HepG2 (cell line): ENCODE measurements around the gene SMURF1. TPM values are rescaled to one million over a fixed set of nuclear protein-coding genes. Genes with fewer than 3 reads are reported as not detected.

Source experiments
- ARHGAP35 ChIP-seq: sonication (generic); formaldehyde crosslinking; IDR thresholded peaks from 2 replicates; pipeline ENCODE4 v1.9.0; 2022; ENCODE audit warnings: mild to moderate bottlenecking, inconsistent platforms, moderate library complexity, missing genetic modification reagents, borderline replicate concordance
- BHLHE40 ChIP-seq: IDR thresholded peaks from 2 replicates; pipeline ENCODE4 v1.6.1; 2011; ENCODE audit warnings: low read length, improper control_type of control experiment
- BORCS8-MEF2B ChIP-seq: sonication (generic); formaldehyde crosslinking; IDR thresholded peaks from 2 replicates; pipeline ENCODE4 v1.8.0; 2022; ENCODE audit warnings: mild to moderate bottlenecking, missing genetic modification reagents
- CBX5 ChIP-seq: sonication (generic); formaldehyde crosslinking; IDR thresholded peaks from 2 replicates; pipeline ENCODE4 v1.4.0; 2020; ENCODE audit warnings: missing genetic modification reagents, borderline replicate concordance
- ETV5 ChIP-seq: IDR thresholded peaks from 2 replicates; pipeline ENCODE4 v1.6.1; 2018; ENCODE audit warnings: missing biosample characterization, missing genetic modification reagents, inconsistent platforms, borderline replicate concordance
- GLI4 ChIP-seq: sonication (generic); formaldehyde crosslinking; IDR thresholded peaks from 2 replicates; pipeline ENCODE4 v1.5.1; 2020; ENCODE audit warnings: missing genetic modification reagents, mild to moderate bottlenecking, moderate library complexity, borderline replicate concordance
- HOXD1 ChIP-seq: sonication (generic); formaldehyde crosslinking; IDR thresholded peaks from 2 replicates; pipeline ENCODE4 v1.5.0; 2020; ENCODE audit warnings: missing genetic modification reagents
- POLR2AphosphoS5 ChIP-seq: IDR thresholded peaks from 2 replicates; pipeline ENCODE4 v1.6.1; 2012; ENCODE audit warnings: low read depth, low read length
- RBFOX2 ChIP-seq: fragments of 200-400 bp; formaldehyde crosslinking; IDR thresholded peaks from 2 replicates; pipeline ENCODE4 v1.6.1; 2017; ENCODE audit warnings: low read depth, mild to moderate bottlenecking, low read length
- TBX2 ChIP-seq: sonication (generic); formaldehyde crosslinking; IDR thresholded peaks from 2 replicates; pipeline ENCODE4 v1.5.0; 2020; ENCODE audit warnings: missing genetic modification reagents, mild to moderate bottlenecking, borderline replicate concordance
- ZNF234 ChIP-seq: sonication (generic); formaldehyde crosslinking; conservative IDR thresholded peaks from 2 replicates; pipeline ENCODE4 v1.5.1; 2020; ENCODE audit warnings: mild to moderate bottlenecking, missing genetic modification reagents
- ZNF709 ChIP-seq: sonication (generic); formaldehyde crosslinking; IDR thresholded peaks from 2 replicates; pipeline ENCODE4 v1.5.0; 2020; ENCODE audit warnings: mild to moderate bottlenecking, missing genetic modification reagents
- ZNF766 ChIP-seq: sonication (generic); formaldehyde crosslinking; IDR thresholded peaks from 2 replicates; pipeline ENCODE4 v1.5.0; 2020; ENCODE audit warnings: missing genetic modification reagents, borderline replicate concordance
- ZNF878 ChIP-seq: sonication (generic); formaldehyde crosslinking; IDR thresholded peaks from 2 replicates; pipeline ENCODE4 v1.8.1; 2023; ENCODE audit warnings: mild to moderate bottlenecking, missing genetic modification reagents, moderate library complexity
- polyA plus RNA-seq, 8 experiments: library from polyadenylated mRNA; depleted of rRNA in 3 of 8; stranded (reverse) in 7 of 8; unstranded in 1 of 8; fragments of >200 nt; fragmentation: Illumina TruSeq in 4 of 8; extraction: Trizol in 4 of 8; gene quantifications; 2 replicates each; pipeline versions ENCODE4 v1.2.1 to v1.2.3, GENCODE V29; 2011 to 2016; ENCODE audit warnings: low read depth in 4 of 8, missing spikeins in 1 of 8, mixed read lengths in 1 of 8; ENCODE audit not compliant: insufficient read depth in 1 of 8
- total RNA-seq, 5 experiments: library from RNA; depleted of rRNA; stranded (reverse); fragments of >200 nt; fragmentation: Illumina TruSeq; extraction: Trizol; gene quantifications; 2 replicates each; pipeline ENCODE4 v1.2.3, GENCODE V29; 2016; ENCODE audit warnings: low read depth in 1 of 5
- TF ChIP-seq, protein P1 (sequence below): sonication (generic); formaldehyde crosslinking; IDR thresholded peaks from 2 replicates; pipeline ENCODE4 v1.4.0; 2020; ENCODE audit warnings: missing genetic modification reagents
- TF ChIP-seq, protein P2 (sequence below): sonication (generic); formaldehyde crosslinking; IDR thresholded peaks from 2 replicates; pipeline ENCODE4 v1.9.0; 2021; ENCODE audit warnings: missing genetic modification reagents, borderline replicate concordance
- TF ChIP-seq, protein P3 (sequence below): sonication (generic); formaldehyde crosslinking; IDR thresholded peaks from 2 replicates; pipeline ENCODE4 v1.5.0; 2020; ENCODE audit warnings: mild to moderate bottlenecking, missing genetic modification reagents, borderline replicate concordance

SMURF1 gene
- total and polyA plus RNA-seq, 2 of the 13 experiments (the other 11 are each of a cell fraction or from before 2014, with no cell fraction given) = 8.3 to 11.1 TPM

DNA sequence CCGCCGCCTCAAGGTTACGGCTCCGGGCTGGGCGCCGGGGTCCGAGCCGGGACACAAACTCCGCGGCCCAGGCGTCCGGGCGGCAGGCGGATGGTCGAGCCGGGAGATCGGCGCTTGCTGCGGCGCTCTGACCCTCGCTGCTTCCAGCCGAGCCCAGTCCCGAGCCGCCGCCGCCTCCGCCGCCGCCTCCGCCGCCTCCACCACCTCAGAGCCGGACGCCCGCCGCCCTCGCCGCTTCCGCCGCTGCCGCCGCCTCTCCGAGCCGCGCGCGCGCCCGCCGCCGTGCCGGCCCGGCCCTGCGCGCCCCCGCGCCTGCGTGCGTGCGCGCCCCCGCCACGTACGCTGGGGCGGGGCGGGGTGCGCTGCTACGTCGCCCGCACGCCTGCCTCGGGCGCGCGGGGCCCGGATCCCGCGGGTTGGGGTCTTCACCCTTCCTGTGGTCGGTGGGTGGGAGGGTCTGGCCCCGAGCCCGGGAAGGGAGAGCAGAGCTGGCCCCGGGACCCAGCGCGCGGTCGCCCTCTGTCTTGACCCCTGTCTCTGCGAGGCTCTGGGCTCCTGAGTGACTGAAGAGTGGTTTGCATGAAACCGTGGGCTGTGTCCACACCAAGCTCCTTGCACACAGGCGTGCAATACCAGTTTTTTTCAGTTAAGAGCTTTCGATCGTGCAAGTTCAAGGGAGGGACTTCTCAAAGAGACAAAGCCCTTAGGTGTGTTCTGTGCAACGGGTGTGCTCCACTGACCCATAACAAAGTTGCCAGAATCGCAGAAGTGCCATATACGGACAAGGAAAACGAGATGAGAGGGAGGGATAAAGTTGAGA, at the start of gene SMURF1 (continued):
- no peak for TF ChIP-seq ARHGAP35 (CRISPR knock-in tag)
- peak; percentile 80 for TF ChIP-seq RBFOX2
- TF ChIP-seq ZNF709 (CRISPR knock-in tag) = peak; percentile 78; the same call in 1 of the 2 replicates
- 0 out of 2 replicates have a peak, but pooled peaks have one; percentile 13 for TF ChIP-seq TBX2 (CRISPR knock-in tag)
- TF ChIP-seq ZNF766 (CRISPR knock-in tag) = no peak
- TF ChIP-seq, protein P1, sequence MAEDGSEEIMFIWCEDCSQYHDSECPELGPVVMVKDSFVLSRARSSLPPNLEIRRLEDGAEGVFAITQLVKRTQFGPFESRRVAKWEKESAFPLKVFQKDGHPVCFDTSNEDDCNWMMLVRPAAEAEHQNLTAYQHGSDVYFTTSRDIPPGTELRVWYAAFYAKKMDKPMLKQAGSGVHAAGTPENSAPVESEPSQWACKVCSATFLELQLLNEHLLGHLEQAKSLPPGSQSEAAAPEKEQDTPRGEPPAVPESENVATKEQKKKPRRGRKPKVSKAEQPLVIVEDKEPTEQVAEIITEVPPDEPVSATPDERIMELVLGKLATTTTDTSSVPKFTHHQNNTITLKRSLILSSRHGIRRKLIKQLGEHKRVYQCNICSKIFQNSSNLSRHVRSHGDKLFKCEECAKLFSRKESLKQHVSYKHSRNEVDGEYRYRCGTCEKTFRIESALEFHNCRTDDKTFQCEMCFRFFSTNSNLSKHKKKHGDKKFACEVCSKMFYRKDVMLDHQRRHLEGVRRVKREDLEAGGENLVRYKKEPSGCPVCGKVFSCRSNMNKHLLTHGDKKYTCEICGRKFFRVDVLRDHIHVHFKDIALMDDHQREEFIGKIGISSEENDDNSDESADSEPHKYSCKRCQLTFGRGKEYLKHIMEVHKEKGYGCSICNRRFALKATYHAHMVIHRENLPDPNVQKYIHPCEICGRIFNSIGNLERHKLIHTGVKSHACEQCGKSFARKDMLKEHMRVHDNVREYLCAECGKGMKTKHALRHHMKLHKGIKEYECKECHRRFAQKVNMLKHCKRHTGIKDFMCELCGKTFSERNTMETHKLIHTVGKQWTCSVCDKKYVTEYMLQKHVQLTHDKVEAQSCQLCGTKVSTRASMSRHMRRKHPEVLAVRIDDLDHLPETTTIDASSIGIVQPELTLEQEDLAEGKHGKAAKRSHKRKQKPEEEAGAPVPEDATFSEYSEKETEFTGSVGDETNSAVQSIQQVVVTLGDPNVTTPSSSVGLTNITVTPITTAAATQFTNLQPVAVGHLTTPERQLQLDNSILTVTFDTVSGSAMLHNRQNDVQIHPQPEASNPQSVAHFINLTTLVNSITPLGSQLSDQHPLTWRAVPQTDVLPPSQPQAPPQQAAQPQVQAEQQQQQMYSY (CRISPR knock-in tag) = no peak
- no peak for TF ChIP-seq BHLHE40
- TF ChIP-seq, protein P2, sequence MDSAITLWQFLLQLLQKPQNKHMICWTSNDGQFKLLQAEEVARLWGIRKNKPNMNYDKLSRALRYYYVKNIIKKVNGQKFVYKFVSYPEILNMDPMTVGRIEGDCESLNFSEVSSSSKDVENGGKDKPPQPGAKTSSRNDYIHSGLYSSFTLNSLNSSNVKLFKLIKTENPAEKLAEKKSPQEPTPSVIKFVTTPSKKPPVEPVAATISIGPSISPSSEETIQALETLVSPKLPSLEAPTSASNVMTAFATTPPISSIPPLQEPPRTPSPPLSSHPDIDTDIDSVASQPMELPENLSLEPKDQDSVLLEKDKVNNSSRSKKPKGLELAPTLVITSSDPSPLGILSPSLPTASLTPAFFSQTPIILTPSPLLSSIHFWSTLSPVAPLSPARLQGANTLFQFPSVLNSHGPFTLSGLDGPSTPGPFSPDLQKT (CRISPR knock-in tag) = no peak
- TF ChIP-seq HOXD1 (CRISPR knock-in tag) = 0 out of 2 replicates have a peak, but pooled peaks have one; percentile 29
- no peak for TF ChIP-seq ETV5 (CRISPR knock-in tag)
- no peak for TF ChIP-seq CBX5 (CRISPR knock-in tag)
- TF ChIP-seq ZNF234 (CRISPR knock-in tag) = no peak
- TF ChIP-seq, protein P3, sequence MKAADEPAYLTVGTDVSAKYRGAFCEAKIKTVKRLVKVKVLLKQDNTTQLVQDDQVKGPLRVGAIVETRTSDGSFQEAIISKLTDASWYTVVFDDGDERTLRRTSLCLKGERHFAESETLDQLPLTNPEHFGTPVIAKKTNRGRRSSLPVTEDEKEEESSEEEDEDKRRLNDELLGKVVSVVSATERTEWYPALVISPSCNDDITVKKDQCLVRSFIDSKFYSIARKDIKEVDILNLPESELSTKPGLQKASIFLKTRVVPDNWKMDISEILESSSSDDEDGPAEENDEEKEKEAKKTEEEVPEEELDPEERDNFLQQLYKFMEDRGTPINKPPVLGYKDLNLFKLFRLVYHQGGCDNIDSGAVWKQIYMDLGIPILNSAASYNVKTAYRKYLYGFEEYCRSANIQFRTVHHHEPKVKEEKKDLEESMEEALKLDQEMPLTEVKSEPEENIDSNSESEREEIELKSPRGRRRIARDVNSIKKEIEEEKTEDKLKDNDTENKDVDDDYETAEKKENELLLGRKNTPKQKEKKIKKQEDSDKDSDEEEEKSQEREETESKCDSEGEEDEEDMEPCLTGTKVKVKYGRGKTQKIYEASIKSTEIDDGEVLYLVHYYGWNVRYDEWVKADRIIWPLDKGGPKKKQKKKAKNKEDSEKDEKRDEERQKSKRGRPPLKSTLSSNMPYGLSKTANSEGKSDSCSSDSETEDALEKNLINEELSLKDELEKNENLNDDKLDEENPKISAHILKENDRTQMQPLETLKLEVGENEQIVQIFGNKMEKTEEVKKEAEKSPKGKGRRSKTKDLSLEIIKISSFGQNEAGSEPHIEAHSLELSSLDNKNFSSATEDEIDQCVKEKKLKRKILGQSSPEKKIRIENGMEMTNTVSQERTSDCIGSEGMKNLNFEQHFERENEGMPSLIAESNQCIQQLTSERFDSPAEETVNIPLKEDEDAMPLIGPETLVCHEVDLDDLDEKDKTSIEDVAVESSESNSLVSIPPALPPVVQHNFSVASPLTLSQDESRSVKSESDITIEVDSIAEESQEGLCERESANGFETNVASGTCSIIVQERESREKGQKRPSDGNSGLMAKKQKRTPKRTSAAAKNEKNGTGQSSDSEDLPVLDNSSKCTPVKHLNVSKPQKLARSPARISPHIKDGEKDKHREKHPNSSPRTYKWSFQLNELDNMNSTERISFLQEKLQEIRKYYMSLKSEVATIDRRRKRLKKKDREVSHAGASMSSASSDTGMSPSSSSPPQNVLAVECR = peak; percentile 36; the same call in 1 of the 2 replicates
- peak; percentile 77; the same call in 1 of the 2 replicates for TF ChIP-seq BORCS8-MEF2B (CRISPR knock-in tag)
- peak; percentile 83 for TF ChIP-seq POLR2AphosphoS5
- TF ChIP-seq GLI4 = no peak
- no peak for TF ChIP-seq ZNF878 (CRISPR knock-in tag)
